Heart left ventricle (tissue), 16 donors: Measurements from ENCODE around the gene DUS1L. TPM values are rescaled to one million over a fixed set of nuclear protein-coding genes. Genes with fewer than 3 reads are reported as not detected.
A peak's percentile ranks its signal among the peaks of the same experiment; 100 is the strongest.

Source experiments
- ATAC-seq, 4 donors: fragments of 200-7000 bp; cut with Tn5 transposase; one replicate each; pipeline ENCODE4 v1.9.1; 2020 to 2022; ENCODE audit warnings: moderate library complexity in 4 of 4, mild to moderate bottlenecking in 3 of 4, moderate number of reproducible peaks in 1 of 4
- DNase-seq, 5 donors: peaks; one replicate each; pipeline ENCODE4 v3.0.0-alpha.2; 2020
- H3K27ac ChIP-seq, 12 donors: fragments of 200-600 bp; sonication (generic) in 4 of 12; one replicate each; pipeline versions ENCODE4 v1.5.0 to v1.8.0; 2016 to 2022; ENCODE audit warnings: mild to moderate bottlenecking in 2 of 12
- H3K27me3 ChIP-seq, 9 donors: fragments of 200-600 bp; sonication (generic) in 2 of 9; one replicate each; pipeline versions ENCODE4 v1.5.1 to v1.8.0; 2016 to 2022; ENCODE audit warnings: mild to moderate bottlenecking in 3 of 9
- H3K36me3 ChIP-seq, 9 donors: fragments of 200-600 bp; sonication (generic) in 2 of 9; one replicate each; pipeline versions ENCODE4 v1.5.0 to v1.8.0; 2018 to 2022; ENCODE audit warnings: mild to moderate bottlenecking in 2 of 9
- H3K4me1 ChIP-seq, 12 donors: fragments of 200-600 bp; sonication (generic) in 4 of 12; one replicate each; pipeline versions ENCODE4 v1.5.0 to v1.8.0; 2016 to 2022; ENCODE audit warnings: mild to moderate bottlenecking in 3 of 12
- H3K4me3 ChIP-seq, 12 donors: fragments of 200-600 bp; sonication (generic) in 4 of 12; one replicate each; pipeline versions ENCODE4 v1.5.0 to v1.8.0; 2017 to 2022; ENCODE audit warnings: mild to moderate bottlenecking in 9 of 12, moderate library complexity in 4 of 12
- H3K9me3 ChIP-seq, 12 donors: fragments of 200-600 bp; sonication (generic) in 4 of 12; one replicate each; pipeline versions ENCODE4 v1.5.0 to v1.8.0; 2016 to 2022; ENCODE audit warnings: mild to moderate bottlenecking in 1 of 12
- CTCF ChIP-seq, 12 donors: fragments of 200-600 bp; sonication (generic) in 4 of 12; IDR thresholded peaks; one replicate each; pipeline versions ENCODE4 v1.5.0 to v1.8.0; 2018 to 2022; ENCODE audit warnings: antibody characterized with exemption in 12 of 12, mild to moderate bottlenecking in 5 of 12
- POLR2A ChIP-seq, 2 donors: fragments of 450-650 bp; IDR thresholded peaks; one replicate each; pipeline ENCODE4 v1.6.1; 2017; ENCODE audit warnings: antibody characterized with exemption in 2 of 2, mild to moderate bottlenecking in 2 of 2, moderate library complexity in 2 of 2
- WGBS, 4 donors: extraction: QIAGEN DNeasy Blood & Tissue Kit in 2 of 4; methylation state at CpG; one replicate each; pipeline versions ENCODE4 v1.1.5 to v1.1.7; 2013 to 2018; 5-methylcytosine and 5-hydroxymethylcytosine counted together
- intact Hi-C, 10 donors: fragments of 100-400 bp; cut with DNase I; formaldehyde crosslinking; loops; one replicate each; pipeline versions ENCODE4 v1.11.1 to v1.14.2; 2022
- polyA plus RNA-seq, 2 donors: library from polyadenylated mRNA; stranded (reverse); fragments of 200-250 nt; gene quantifications; one replicate each; pipeline ENCODE4 v1.2.3, GENCODE V29; 2013
- total RNA-seq, 9 donors: library from RNA; depleted of rRNA in 2 of 9; stranded (reverse); fragments of >200 nt in 2 of 9; fragmentation: NEBNext Ultra II Directional in 3 of 9; extraction: Animal tissue kit (Norgen Biotek cat#: 25700) in 3 of 9; gene quantifications; one replicate each; pipeline versions ENCODE4 v1.1.0 to v1.2.4, GENCODE V29; 2016 to 2023
- donor health status: ischemic (EF 13 %, LVEDD 7.1; RV severe dilation, severe dysfunction).
- donor health status: healthy with polysubstance abuse.
- donor health status: DM: no; HTN: yes; CAD: no.
- donor health status: DM: no; HTN: no; CAD: no.
- donor health status: ischemic (EF 25% LVEDD 6.9; RV normal size, moderate dysfunction).
- donor health status: ischemic (EF 25% LVEDD 5.7; RV mildly dilated, moderate dysfunction).
- donor health status: healthy.
- donor health status: DM: yes; HTN: yes; CAD: no.
- donor health status: ischemic (EF 35%, LVEDD 5.7; RV mildly dilated, moderate dysfunction).
- donor health status: nonischemic (EF 11% LVEDD 7.7; RV severe dilation, severe dysfunction).
- donor health status: DM: yes; HTN: yes; CAD: no.
- donor health status: PGD.
- donor health status: ischemic (EF 29% LVEDD 5.4; RV normal size, mild dysfunction).
- donor health status: nonischemic (EF 23%, LVEDD 6.1; RV moderate dilation, normal function).

Gene DUS1L
- total and polyA plus RNA-seq, 11 donors: 41.5 to 113 (median 60.4) TPM

DNA sequence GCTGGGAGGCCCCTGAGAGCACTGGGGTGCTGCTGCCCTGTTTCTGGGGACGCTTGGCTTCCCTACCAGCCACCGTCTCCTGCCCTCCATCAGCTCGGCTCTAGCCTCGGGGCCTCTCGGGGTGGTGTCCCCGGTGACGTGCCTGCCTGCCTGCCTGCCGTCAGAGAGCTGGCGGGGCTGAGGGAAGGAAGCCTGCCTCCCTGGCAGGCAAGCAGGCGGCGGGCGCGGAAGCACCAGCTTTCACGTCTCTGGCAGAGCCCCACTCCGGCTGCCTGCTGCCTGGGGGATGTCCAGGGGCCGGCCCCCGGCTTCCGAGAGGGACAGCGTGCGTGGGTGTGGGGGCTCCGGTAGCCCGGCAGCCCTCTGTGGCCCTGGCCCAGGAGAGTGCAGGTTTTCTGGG is 52.3 kb downstream of the DUS1L start:
- no peaks in the 10 kb centered on the region for H3K9me3 ChIP-seq
- peak overlapping the region; percentile 67 to 96 (median 90) for H3K27ac ChIP-seq
- H3K4me1 ChIP-seq: peaks cover 0 to 38% (median 10%) of the 10 kb centered on the region in 12 donors
- H3K4me3 ChIP-seq: no peak overlapping the region
- DNase-seq: peak in 4 of 5 donors; percentile 42 to 81 (median 62)
- intact Hi-C loops: no loop called here
- TF ChIP-seq POLR2A (IDR thresholded peaks at IDR 0.05): no peak
- no peak for TF ChIP-seq CTCF (IDR thresholded peaks at IDR 0.05)
- H3K36me3 ChIP-seq: peaks cover 0 to 21% (median under 1%) of the 10 kb centered on the region in 9 donors
- ATAC-seq: peak; percentile 22 to 78 (median 69)
- WGBS, 4 donors: 46 to 61% (median 53%) methylated on average over 19 to 22 of the region's 22 CpGs
- H3K27me3 ChIP-seq: no peaks in the 10 kb centered on the region

DNA sequence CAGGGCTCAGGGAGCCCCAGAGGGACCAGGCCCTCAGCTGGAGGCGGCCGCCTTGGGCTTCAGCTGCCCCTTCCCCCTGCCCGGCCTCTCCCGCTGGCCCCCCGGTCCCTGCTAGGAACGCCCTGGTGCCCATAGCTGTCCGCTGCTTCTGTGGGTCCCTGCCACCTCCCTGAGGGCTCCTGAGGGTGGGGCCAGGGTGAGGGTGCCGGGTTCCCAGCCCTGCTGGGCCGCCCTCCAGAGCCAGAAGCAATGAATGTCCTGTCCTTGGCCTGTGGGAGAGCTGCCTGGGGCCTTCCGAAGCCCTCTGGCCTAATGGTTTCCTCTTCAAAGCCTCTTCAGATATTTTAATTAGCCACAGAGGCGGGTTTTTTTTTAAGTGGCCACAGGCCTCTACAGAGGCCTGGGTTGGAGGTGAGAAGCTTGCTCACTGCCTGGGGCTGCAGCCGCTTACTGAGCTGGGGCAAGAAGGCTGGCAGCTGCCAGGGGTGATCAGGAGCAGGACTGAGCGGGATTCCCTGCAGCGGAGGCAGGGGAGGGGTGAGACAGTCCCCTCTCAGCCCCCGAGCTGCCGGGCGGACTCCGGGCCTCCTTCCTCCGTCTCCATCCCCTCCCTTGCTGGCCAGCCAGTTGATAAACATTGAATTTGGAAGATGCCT is 52.8 kb downstream of the DUS1L start:
- peak overlapping the region; percentile 67 to 96 (median 90) for H3K27ac ChIP-seq
- DNase-seq (peak in 2 of 5 donors; percentile 56 to 68), ATAC-seq (peak; percentile 38 to 60 (median 41))
- no peaks in the 10 kb centered on the region for H3K9me3 ChIP-seq
- no peak overlapping the region for H3K4me3 ChIP-seq
- WGBS, 4 donors: 67 to 82% (median 73%) methylated on average over 17 to 19 of the region's 19 CpGs
- TF ChIP-seq POLR2A (IDR thresholded peaks at IDR 0.05): no peak
- TF ChIP-seq CTCF (IDR thresholded peaks at IDR 0.05): no peak
- intact Hi-C loops: no loop called here
- H3K27me3 ChIP-seq: no peaks in the 10 kb centered on the region
- peaks cover 0 to 16% (median 0%) of the 10 kb centered on the region in 9 donors for H3K36me3 ChIP-seq
- H3K4me1 ChIP-seq: peaks cover 0 to 43% (median 10%) of the 10 kb centered on the region in 12 donors

GRCh38 chr17:82012261-82012639 is 53.4 kb downstream of the DUS1L start:
- intact Hi-C loops: no loop called here
- ATAC-seq (no peak), DNase-seq (no peak)
- Histone ChIP-seq H3K27ac (peak overlapping the region; percentile 67 to 96 (median 90)), H3K27me3 (no peaks in the 10 kb centered on the region), H3K4me3 (no peak overlapping the region), H3K9me3 (no peaks in the 10 kb centered on the region), H3K36me3 (peaks cover 0 to 11% (median 0%) of the 10 kb centered on the region in 9 donors), H3K4me1 (peaks cover 0 to 48% (median 12%) of the 10 kb centered on the region in 12 donors)
- TF ChIP-seq POLR2A (IDR thresholded peaks at IDR 0.05) (no peak), CTCF (IDR thresholded peaks at IDR 0.05) (no peak)
- 75 to 82% (median 78%) methylated on average over 16 to 20 of the region's 20 CpGs for WGBS, 4 donors

- TF ChIP-seq POLR2A (IDR thresholded peaks at IDR 0.05) (no peak), CTCF (IDR thresholded peaks at IDR 0.05) (no peak)
- 93 to 98% (median 95%) methylated on average over 16 to 19 of the region's 19 CpGs for WGBS, 4 donors
- ATAC-seq (no peak), DNase-seq (no peak)
- intact Hi-C loops: no loop called here
- H3K27me3 ChIP-seq: no peaks in the 10 kb centered on the region
- H3K4me1 ChIP-seq: peaks cover 0 to 54% (median 14%) of the 10 kb centered on the region in 12 donors
- H3K27ac ChIP-seq: peak overlapping the region in 6 of 12 donors; percentile 88 to 96 (median 90)
- H3K36me3 ChIP-seq: peaks cover 0 to 9% (median 0%) of the 10 kb centered on the region in 9 donors
- no peaks in the 10 kb centered on the region for H3K9me3 ChIP-seq
- no peak overlapping the region for H3K4me3 ChIP-seq
Measured at GRCh38 chr17:82011617-82012187, 53.9 kb downstream of the DUS1L start.
